K562 (cell line): Measurements from ENCODE around the gene COL23A1. TPM values are rescaled to one million over a fixed set of nuclear protein-coding genes. Genes with fewer than 3 reads are reported as not detected.

Source experiments
- ATAC-seq: fragments of 200-7000 bp; cut with Tn5 transposase; 3 replicates; pipeline ENCODE4 v1.9.1; 2020; ENCODE audit warnings: moderate library complexity
- BruUV-seq: library from RNA; stranded (reverse); fragments of 400-500 nt; replicated peaks from 2 replicates; lab custom pipeline; 2021; lab: Mats Ljungman, UMichigan
- CTCF ChIA-PET: fragments of 300-600 bp; formaldehyde crosslinking; extraction: SDS; loops from one replicate; lab custom pipeline; 2021; ENCODE audit warnings: low intra/inter-chr PET ratio; lab: Yijun Ruan, JAX
- POLR2A ChIA-PET: fragments of 300-600, 350-650 bp; sonication (Branson Sonifier 250); formaldehyde crosslinking; extraction: SDS; loops from one replicate; lab custom pipeline; 2021; ENCODE audit warnings: antibody characterized with exemption, inconsistent platforms; lab: Yijun Ruan, JAX
- DNase-seq, 4 experiments: peaks; one replicate each; pipeline versions ENCODE4 v3.0.0 to v3.0.0-alpha.2; 2011 to 2018; ENCODE audit warnings: low spot score in 3 of 4, mixed read lengths in 3 of 4; ENCODE audit errors: extremely low read depth in 1 of 4
- FAIRE-seq: peaks from 2 replicates; lab custom pipeline; 2011; peaks lifted over from hg19 to GRCh38; lab: Jason Lieb, UNC
- H2AFZ ChIP-seq: 2 replicates; pipeline ENCODE4 v1.6.0; 2011; ENCODE audit warnings: low read depth, low read length, control low read depth, inconsistent platforms
- H3K27ac ChIP-seq: fragments of 200-600 bp; 3 replicates; pipeline ENCODE4 v1.8.0; 2011; ENCODE audit warnings: low read depth, mild to moderate bottlenecking, control low read depth, inconsistent platforms, low read length, moderate library complexity, mixed read lengths; ENCODE audit errors: extremely low read depth
- H3K27me3 ChIP-seq, 2 experiments: fragments of 300-600 bp in 1 of 2; 2 replicates in 1 of 2; 3 replicates in 1 of 2; pipeline versions ENCODE4 v1.6.0 to v1.8.0; 2011; ENCODE audit warnings: inconsistent platforms in 2 of 2, low read length in 2 of 2, mild to moderate bottlenecking in 1 of 2, mixed read lengths in 1 of 2, moderate library complexity in 1 of 2; ENCODE audit not compliant: control insufficient read depth in 2 of 2, insufficient read depth in 2 of 2
- H3K36me3 ChIP-seq: fragments of 300-600 bp; 3 replicates; pipeline ENCODE4 v1.8.0; 2011; ENCODE audit warnings: mild to moderate bottlenecking, low read length, inconsistent platforms; ENCODE audit not compliant: control insufficient read depth, insufficient read depth
- H3K4me1 ChIP-seq, 2 experiments: fragments of 200-600 bp in 1 of 2; replicated peaks in 1 of 2; 2 replicates in 1 of 2; 3 replicates in 1 of 2; pipeline versions ENCODE4 v1.5.1 to v1.8.0; 2011; ENCODE audit warnings: inconsistent platforms in 2 of 2, low read length in 2 of 2, mild to moderate bottlenecking in 1 of 2, mixed read lengths in 1 of 2, moderate library complexity in 1 of 2; ENCODE audit not compliant: control insufficient read depth in 2 of 2, insufficient read depth in 2 of 2
- H3K4me2 ChIP-seq: 2 replicates; pipeline ENCODE4 v1.6.1; 2011; ENCODE audit warnings: low read length, control low read depth, inconsistent platforms, mixed read lengths; ENCODE audit not compliant: insufficient read depth
- H3K4me3 ChIP-seq: fragments of 200-600 bp; sonication (generic), shearing (Covaris generic); 2 replicates; pipeline ENCODE4 v1.5.1; 2016; ENCODE audit warnings: control low read depth, inconsistent platforms
- H3K79me2 ChIP-seq: fragments of 200-600 bp; 3 replicates; pipeline ENCODE4 v1.8.0; 2011; ENCODE audit warnings: low read length, inconsistent platforms; ENCODE audit not compliant: control insufficient read depth, insufficient read depth
- H3K9ac ChIP-seq, 2 experiments: 2 replicates each; pipeline versions ENCODE4 v1.6.0 to v1.6.1; 2011; ENCODE audit warnings: low read depth in 2 of 2, low read length in 2 of 2, control low read depth in 1 of 2, inconsistent platforms in 1 of 2, mild to moderate bottlenecking in 1 of 2, mixed read lengths in 1 of 2; ENCODE audit not compliant: insufficient read depth in 1 of 2
- H3K9me1 ChIP-seq: one replicate; pipeline ENCODE4 v1.6.0; 2011; ENCODE audit warnings: inconsistent platforms, mild to moderate bottlenecking, low read length, moderate library complexity; ENCODE audit not compliant: control insufficient read depth, insufficient read depth
- H3K9me3 ChIP-seq: replicated peaks from 2 replicates; pipeline ENCODE4 v1.5.1; 2011; ENCODE audit warnings: low read depth, low read length, inconsistent platforms; ENCODE audit not compliant: control insufficient read depth, insufficient read depth
- H4K20me1 ChIP-seq: replicated peaks from 2 replicates; pipeline ENCODE4 v1.6.1; 2011; ENCODE audit warnings: low read length, inconsistent platforms, mixed read lengths; ENCODE audit not compliant: control insufficient read depth, insufficient read depth
- ATF3 ChIP-seq, 2 experiments: fragments of 450-650 bp in 1 of 2; sonication (generic) in 1 of 2; formaldehyde crosslinking in 1 of 2; IDR thresholded peaks in 1 of 2; conservative IDR thresholded peaks in 1 of 2; 2 replicates each; pipeline versions ENCODE4 v1.6.1 to v1.8.1; 2016 to 2023; ENCODE audit warnings: mild to moderate bottlenecking in 2 of 2, moderate library complexity in 2 of 2, inconsistent platforms in 1 of 2, missing genetic modification reagents in 1 of 2
- CAMTA2 ChIP-seq: fragments of 250-450 bp; sonication (Bioruptor Pico); conservative IDR thresholded peaks from 2 replicates; pipeline ENCODE4 v1.5.1; 2022
- KDM5B ChIP-seq: fragments of 200-600 bp; sonication (generic); IDR thresholded peaks from 2 replicates; pipeline ENCODE4 v1.6.1; 2012; ENCODE audit warnings: low read depth, mild to moderate bottlenecking, moderate library complexity, low read length, control low read depth, inconsistent platforms; ENCODE audit not compliant: insufficient replicate concordance
- NFYB ChIP-seq: IDR thresholded peaks from 2 replicates; pipeline ENCODE4 v1.6.1; 2011; ENCODE audit warnings: mild to moderate bottlenecking, moderate library complexity; ENCODE audit not compliant: insufficient read length; ENCODE audit errors: extremely low read depth
- RAD51 ChIP-seq: fragments of 450-650 bp; IDR thresholded peaks from 2 replicates; pipeline ENCODE4 v1.7.1; 2016; ENCODE audit warnings: low read depth, mild to moderate bottlenecking, borderline replicate concordance
- SMARCA5 ChIP-seq: fragments of 450-650 bp; IDR thresholded peaks from 2 replicates; pipeline ENCODE4 v1.6.1; 2016
- STAT6 ChIP-seq: sonication (generic); formaldehyde crosslinking; IDR thresholded peaks from 2 replicates; pipeline ENCODE4 v1.8.1; 2023; ENCODE audit warnings: mild to moderate bottlenecking, missing genetic modification reagents
- ZBTB1 ChIP-seq: sonication (generic); formaldehyde crosslinking; IDR thresholded peaks from 2 replicates; pipeline ENCODE4 v1.8.1; 2023; ENCODE audit warnings: missing genetic modification reagents, low read depth, mild to moderate bottlenecking, borderline replicate concordance
- ZNF174 ChIP-seq: fragments of 250-450 bp; sonication (Bioruptor Pico); IDR thresholded peaks from 2 replicates; pipeline ENCODE4 v1.4.0; 2020; ENCODE audit warnings: mild to moderate bottlenecking
- ZNF507 ChIP-seq: conservative IDR thresholded peaks from 2 replicates; pipeline ENCODE4 v1.6.1; 2017; ENCODE audit warnings: missing genetic modification characterization, missing compliant biosample characterization
- WGBS: fragments of 100-300 bp; shearing (Covaris generic); methylation state at CpG from one replicate; pipeline ENCODE4 v1.1.6; 2016; ENCODE audit warnings: low coverage, mixed read lengths; ENCODE audit not compliant: insufficient coverage; ENCODE audit errors: missing lambda C conversion rate; 5-methylcytosine and 5-hydroxymethylcytosine counted together
- in situ Hi-C: fragments of 300-500 bp; cut with MboI; formaldehyde crosslinking; loops from 4 replicates; pipeline ENCODE4 v1.15.0; 2018; ENCODE audit warnings: inconsistent platforms, mixed read lengths
- intact Hi-C: fragments of 100-400 bp; cut with micrococcal nuclease; formaldehyde crosslinking; loops from 2 replicates; pipeline ENCODE4 v1.14.2; 2022
- polyA plus RNA-seq, 8 experiments: library from polyadenylated mRNA; depleted of rRNA in 4 of 8; stranded (reverse) in 5 of 8; unstranded in 3 of 8; fragments of >200 nt; fragmentation: Nextera tagmentation in 2 of 8; fragmentation: Illumina TruSeq in 1 of 8; extraction: Ambion mirVana in 2 of 8; extraction: Trizol in 1 of 8; gene quantifications; 2 replicates each; pipeline versions ENCODE4 v1.2.1 to v1.2.3, GENCODE V29; 2011 to 2014; ENCODE audit warnings: inconsistent platforms in 1 of 8, missing spikeins in 1 of 8
- total RNA-seq, 7 experiments: library from RNA; depleted of rRNA in 6 of 7; stranded (reverse); fragments of >200 nt in 6 of 7; fragmentation: Illumina TruSeq in 2 of 7; extraction: Trizol in 2 of 7; gene quantifications; 2 replicates each; pipeline versions ENCODE4 v1.2.1 to v1.2.3, GENCODE V29; 2011 to 2021; ENCODE audit warnings: low replicate concordance in 1 of 7
- TF ChIP-seq, protein P1 (sequence below): fragments of 250-450 bp; sonication (Bioruptor Pico); IDR thresholded peaks from 2 replicates; pipeline ENCODE4 v1.5.0; 2020; ENCODE audit warnings: mild to moderate bottlenecking
- TF ChIP-seq, protein P2 (sequence below): fragments of 450-650 bp; IDR thresholded peaks from 2 replicates; pipeline ENCODE4 v1.6.1; 2016; ENCODE audit warnings: mild to moderate bottlenecking
- TF ChIP-seq, protein P3 (sequence below): sonication (generic); formaldehyde crosslinking; IDR thresholded peaks from 2 replicates; pipeline ENCODE4 v1.8.1; 2023; ENCODE audit warnings: mild to moderate bottlenecking, missing genetic modification reagents

Gene COL23A1
- total and polyA plus RNA-seq, 9 of the 15 experiments (the other 6 are each of a cell fraction or from before 2014, with no cell fraction given): 0.09 TPM; not detected in 8

DNA sequence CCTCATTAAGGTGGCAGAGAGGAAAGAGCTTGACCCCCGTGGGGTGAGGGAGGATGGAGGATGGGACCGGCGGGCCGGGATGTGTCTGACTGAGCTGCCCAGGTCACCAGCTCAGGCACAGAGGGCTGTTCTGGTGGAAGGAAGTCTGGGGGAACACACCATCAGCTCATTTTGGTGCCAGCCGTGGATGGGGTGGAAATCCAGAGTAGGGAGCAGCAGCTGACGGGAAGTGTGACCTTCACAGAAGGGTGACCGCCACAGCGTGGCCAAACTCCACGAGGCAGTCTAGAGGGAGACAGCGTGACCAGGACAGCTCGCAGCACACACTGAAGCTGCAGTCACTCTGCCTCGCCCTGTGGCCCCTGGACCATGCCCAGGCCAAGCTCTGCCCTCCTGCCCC is 312.3 kb downstream of the COL23A1 start:
- Histone ChIP-seq H3K4me3 (no peak overlapping the region), H2AFZ (no peak overlapping the region), H3K9me3 (peaks cover 4% of the 10 kb centered on the region; the same call in 1 of the 2 replicates), H3K9ac (no peak overlapping the region), H3K27ac (no peak overlapping the region), H3K27me3 (peaks cover 17 to 84% of the 10 kb centered on the region in 2 experiments; a peak in 4 of 5 replicates), H3K36me3 (no peaks in the 10 kb centered on the region), H3K4me1 (peaks cover 0 to 12% of the 10 kb centered on the region in 2 experiments; a peak in 3 of 5 replicates), H3K9me1 (no peaks in the 10 kb centered on the region), H3K79me2 (no peaks in the 10 kb centered on the region), H4K20me1 (0 out of 2 replicates have a peak, but pooled peaks cover 4% of the 10 kb centered on the region), H3K4me2 (no peak overlapping the region)
- intact Hi-C loops (no loop called here), in situ Hi-C loops (loop anchor here (25.0 kb wide), 1 partner anchor 559 kb away; no protein-coding TSS in a partner anchor)
- no peak for ATAC-seq
- no TSS peak for BruUV-seq
- FAIRE-seq: no peak
- DNase-seq: no peak
- ChIA-PET POLR2A (interaction anchor here (0.5 to 1.4 kb wide), 7 partner anchors 41 to 454 kb away, joined by 3 to 5 read pairs (median 3); partner anchors contain the start of gene HNRNPAB), CTCF (interaction anchor here (3.5 kb wide), 1 partner anchor 312 kb away, joined by 35 read pairs; the partner anchor contains the start of gene COL23A1)
- WGBS: 7% methylated on average over 12 of the region's 12 CpGs
- TF ChIP-seq KDM5B: no peak
- TF ChIP-seq ZNF174 (CRISPR knock-in tag): no peak
- TF ChIP-seq, protein P1, sequence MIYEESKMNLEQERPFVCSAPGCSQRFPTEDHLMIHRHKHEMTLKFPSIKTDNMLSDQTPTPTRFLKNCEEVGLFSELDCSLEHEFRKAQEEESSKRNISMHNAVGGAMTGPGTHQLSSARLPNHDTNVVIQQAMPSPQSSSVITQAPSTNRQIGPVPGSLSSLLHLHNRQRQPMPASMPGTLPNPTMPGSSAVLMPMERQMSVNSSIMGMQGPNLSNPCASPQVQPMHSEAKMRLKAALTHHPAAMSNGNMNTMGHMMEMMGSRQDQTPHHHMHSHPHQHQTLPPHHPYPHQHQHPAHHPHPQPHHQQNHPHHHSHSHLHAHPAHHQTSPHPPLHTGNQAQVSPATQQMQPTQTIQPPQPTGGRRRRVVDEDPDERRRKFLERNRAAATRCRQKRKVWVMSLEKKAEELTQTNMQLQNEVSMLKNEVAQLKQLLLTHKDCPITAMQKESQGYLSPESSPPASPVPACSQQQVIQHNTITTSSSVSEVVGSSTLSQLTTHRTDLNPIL: no peak
- TF ChIP-seq, protein P2, sequence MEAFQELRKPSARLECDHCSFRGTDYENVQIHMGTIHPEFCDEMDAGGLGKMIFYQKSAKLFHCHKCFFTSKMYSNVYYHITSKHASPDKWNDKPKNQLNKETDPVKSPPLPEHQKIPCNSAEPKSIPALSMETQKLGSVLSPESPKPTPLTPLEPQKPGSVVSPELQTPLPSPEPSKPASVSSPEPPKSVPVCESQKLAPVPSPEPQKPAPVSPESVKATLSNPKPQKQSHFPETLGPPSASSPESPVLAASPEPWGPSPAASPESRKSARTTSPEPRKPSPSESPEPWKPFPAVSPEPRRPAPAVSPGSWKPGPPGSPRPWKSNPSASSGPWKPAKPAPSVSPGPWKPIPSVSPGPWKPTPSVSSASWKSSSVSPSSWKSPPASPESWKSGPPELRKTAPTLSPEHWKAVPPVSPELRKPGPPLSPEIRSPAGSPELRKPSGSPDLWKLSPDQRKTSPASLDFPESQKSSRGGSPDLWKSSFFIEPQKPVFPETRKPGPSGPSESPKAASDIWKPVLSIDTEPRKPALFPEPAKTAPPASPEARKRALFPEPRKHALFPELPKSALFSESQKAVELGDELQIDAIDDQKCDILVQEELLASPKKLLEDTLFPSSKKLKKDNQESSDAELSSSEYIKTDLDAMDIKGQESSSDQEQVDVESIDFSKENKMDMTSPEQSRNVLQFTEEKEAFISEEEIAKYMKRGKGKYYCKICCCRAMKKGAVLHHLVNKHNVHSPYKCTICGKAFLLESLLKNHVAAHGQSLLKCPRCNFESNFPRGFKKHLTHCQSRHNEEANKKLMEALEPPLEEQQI: no peak
- TF ChIP-seq, protein P3, sequence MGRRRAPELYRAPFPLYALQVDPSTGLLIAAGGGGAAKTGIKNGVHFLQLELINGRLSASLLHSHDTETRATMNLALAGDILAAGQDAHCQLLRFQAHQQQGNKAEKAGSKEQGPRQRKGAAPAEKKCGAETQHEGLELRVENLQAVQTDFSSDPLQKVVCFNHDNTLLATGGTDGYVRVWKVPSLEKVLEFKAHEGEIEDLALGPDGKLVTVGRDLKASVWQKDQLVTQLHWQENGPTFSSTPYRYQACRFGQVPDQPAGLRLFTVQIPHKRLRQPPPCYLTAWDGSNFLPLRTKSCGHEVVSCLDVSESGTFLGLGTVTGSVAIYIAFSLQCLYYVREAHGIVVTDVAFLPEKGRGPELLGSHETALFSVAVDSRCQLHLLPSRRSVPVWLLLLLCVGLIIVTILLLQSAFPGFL (CRISPR knock-in tag): no peak
- TF ChIP-seq CAMTA2: no peak
- TF ChIP-seq STAT6 (CRISPR knock-in tag): no peak
- TF ChIP-seq NFYB: no peak
- no peak for TF ChIP-seq ZBTB1
- no peak for TF ChIP-seq SMARCA5
- no peak for TF ChIP-seq RAD51
- TF ChIP-seq ZNF507: no peak
- TF ChIP-seq ATF3 (IDR thresholded peaks at IDR 0.05): no peak
- no peak for TF ChIP-seq ATF3 (CRISPR knock-in tag; conservative IDR thresholded peaks at IDR 0.05)
